Esophagus squamous epithelium (tissue), 4 donors: ENCODE results near the gene ISG15.

ENCODE experiments used
- CTCF ChIP-seq, 6 experiments: fragments of 450-650 bp in 4 of 6; fragments of 200-600 bp in 2 of 6; sonication (generic) in 2 of 6; IDR thresholded peaks; one replicate each; pipeline ENCODE4 v1.5.1; 2016 to 2019; ENCODE audit warnings: antibody characterized with exemption in 6 of 6, mild to moderate bottlenecking in 4 of 6, moderate library complexity in 4 of 6
- POLR2A ChIP-seq, 4 donors: fragments of 450-650 bp; IDR thresholded peaks; one replicate each; pipeline ENCODE4 v1.6.1; 2017; ENCODE audit warnings: antibody characterized with exemption in 4 of 4, mild to moderate bottlenecking in 4 of 4, moderate library complexity in 3 of 4

GRCh38 chr1:970242-970972 lies 42.9 kb upstream of the ISG15 start:
- TF ChIP-seq CTCF (IDR thresholded peaks at IDR 0.05) (no peak), POLR2A (IDR thresholded peaks at IDR 0.05) (no peak)
